Endodermal cell (in vitro differentiated cells): ENCODE results near the gene KTI12. TPM values are rescaled to one million over a fixed set of nuclear protein-coding genes. Genes with fewer than 3 reads are reported as not detected.
A peak's percentile ranks its signal among the peaks of the same experiment; 100 is the strongest.
"Not testable (repeated sequence)": the region's sequence is repeated elsewhere in the genome, so short reads cannot be mapped to it uniquely, and the experiment has no call there.

Source experiments
- DNase-seq: peaks from one replicate; pipeline ENCODE4 v3.0.0-alpha.2; 2017
- H3K27ac ChIP-seq: 2 replicates; pipeline ENCODE4 v1.5.1; 2013; ENCODE audit warnings: mild to moderate bottlenecking, low read depth, low read length, moderate library complexity
- H3K27me3 ChIP-seq: 2 replicates; pipeline ENCODE4 v1.6.1; 2013; ENCODE audit warnings: mild to moderate bottlenecking, low read length, moderate library complexity; ENCODE audit not compliant: insufficient read depth, control insufficient read depth, poor library complexity, severe bottlenecking
- H3K36me3 ChIP-seq: 2 replicates; pipeline ENCODE4 v1.7.0; 2013; ENCODE audit warnings: mild to moderate bottlenecking, low read length, moderate library complexity; ENCODE audit not compliant: control insufficient read depth, insufficient read depth
- H3K4me1 ChIP-seq: one replicate; pipeline ENCODE4 v1.7.0; 2013; ENCODE audit warnings: low read length; ENCODE audit not compliant: control insufficient read depth, insufficient read depth
- H3K4me3 ChIP-seq: 2 replicates; pipeline ENCODE4 v1.5.1; 2013; ENCODE audit warnings: mild to moderate bottlenecking, low read length, moderate library complexity
- H3K9ac ChIP-seq: 2 replicates; pipeline ENCODE4 v1.6.1; 2013; ENCODE audit warnings: mild to moderate bottlenecking, low read length, moderate library complexity; ENCODE audit not compliant: poor library complexity, severe bottlenecking; ENCODE audit errors: extremely low read depth
- H3K9me3 ChIP-seq: 2 replicates; pipeline ENCODE4 v1.6.1; 2013; ENCODE audit warnings: mild to moderate bottlenecking, low read length, moderate library complexity; ENCODE audit not compliant: control insufficient read depth
- H3K27ac Mint-ChIP-seq: 2 replicates; pipeline ENCODE4 v1.8.0; 2020; ENCODE audit warnings: mixed read lengths
- H3K27me3 Mint-ChIP-seq: 2 replicates; pipeline ENCODE4 v1.8.0; 2021; ENCODE audit warnings: mild to moderate bottlenecking, mixed read lengths; ENCODE audit not compliant: insufficient read depth
- H3K36me3 Mint-ChIP-seq: 2 replicates; pipeline ENCODE4 v1.8.0; 2020; ENCODE audit warnings: low read depth, mixed read lengths
- H3K4me1 Mint-ChIP-seq: 2 replicates; pipeline ENCODE4 v1.8.0; 2020; ENCODE audit warnings: mixed read lengths
- H3K4me3 Mint-ChIP-seq: 2 replicates; pipeline ENCODE4 v1.8.0; 2020; ENCODE audit warnings: mild to moderate bottlenecking, moderate library complexity, mixed read lengths
- H3K9me3 Mint-ChIP-seq: 2 replicates; pipeline ENCODE4 v1.8.0; 2020; ENCODE audit warnings: mild to moderate bottlenecking, mixed read lengths
- CTCF ChIP-seq: fragments of 200-600 bp; sonication (generic); conservative IDR thresholded peaks from 2 replicates; pipeline ENCODE4 v1.5.0; 2021; ENCODE audit warnings: antibody characterized with exemption, mild to moderate bottlenecking
- WGBS, 2 experiments: methylation state at CpG; one replicate each; pipeline versions ENCODE4 v1.1.5 to v1.1.7; 2013; ENCODE audit warnings: missing lambda C conversion rate in 2 of 2, mixed read lengths in 1 of 2; ENCODE audit not compliant: insufficient coverage in 1 of 2, insufficient read length in 1 of 2; 5-methylcytosine and 5-hydroxymethylcytosine counted together
- total RNA-seq, 2 donors: library from RNA; stranded (reverse); fragmentation: NEBNext Ultra II Directional in 1 of 2; extraction: Animal tissue kit (Norgen Biotek cat#: 25700) in 1 of 2; gene quantifications; 2 replicates in 1 of 2; 3 replicates in 1 of 2; pipeline ENCODE4 v1.2.1, GENCODE V29; 2021

KTI12 gene
- total RNA-seq, 2 donors from 2014 or later, result 7.3 to 9.2 TPM

GRCh38 chr1:52032124-52032784, 1.4 kb downstream of the KTI12 start:
- Histone ChIP-seq H3K27ac (no peak overlapping the region), H3K9me3 (no peaks in the 10 kb centered on the region), H3K36me3 (peaks cover 28% of the 10 kb centered on the region), H3K4me1 (peaks cover 7% of the 10 kb centered on the region), H3K9ac (peak overlapping the region; percentile 70), H3K27me3 (no peaks in the 10 kb centered on the region), H3K4me3 (peak overlapping the region; percentile 94)
- no peak for DNase-seq
- Mint-ChIP-seq H3K27ac (peak overlapping the region; percentile 94), H3K27me3 (no peaks in the 10 kb centered on the region), H3K36me3 (peaks cover 29% of the 10 kb centered on the region), H3K9me3 (no peaks in the 10 kb centered on the region), H3K4me1 (peaks cover 18% of the 10 kb centered on the region), H3K4me3 (peak overlapping the region; percentile 92)
- no peak for TF ChIP-seq CTCF
- WGBS, 2 experiments, result 65 to 92% methylated on average over 2 to 5 of the region's 5 CpGs

GRCh38 chr1:52028839-52029238, 4.8 kb downstream of the KTI12 start:
- H3K27ac Mint-ChIP-seq, H3K4me1 ChIP-seq, H3K4me3 Mint-ChIP-seq, H3K9me3 Mint-ChIP-seq, H3K27me3 ChIP-seq, H3K27ac ChIP-seq, H3K27me3 Mint-ChIP-seq, H3K9ac ChIP-seq, H3K9me3 ChIP-seq, H3K4me3 ChIP-seq, DNase-seq: not testable (repeated sequence)
- peaks cover 47% of the 10 kb centered on the region for H3K36me3 Mint-ChIP-seq
- H3K36me3 ChIP-seq, result peaks cover 21% of the 10 kb centered on the region
- H3K4me1 Mint-ChIP-seq, result peaks cover 18% of the 10 kb centered on the region
- WGBS, 2 experiments, result 98 to 100% methylated on average over 3 to 5 of the region's 5 CpGs

- no peaks in the 10 kb centered on the region for H3K9me3 ChIP-seq
- H3K27me3 ChIP-seq, result no peaks in the 10 kb centered on the region
- Mint-ChIP-seq H3K27ac (no peak overlapping the region), H3K27me3 (no peaks in the 10 kb centered on the region), H3K36me3 (peaks cover 52% of the 10 kb centered on the region), H3K4me3 (no peak overlapping the region), H3K9me3 (no peaks in the 10 kb centered on the region), H3K4me1 (peaks cover 18% of the 10 kb centered on the region)
- 60 to 90% methylated on average over 1 of the region's 1 CpG for WGBS, 2 experiments
- no peak overlapping the region for H3K9ac ChIP-seq
- no peak for DNase-seq
- peaks cover 26% of the 10 kb centered on the region for H3K36me3 ChIP-seq
- no peak for TF ChIP-seq CTCF
- H3K4me1 ChIP-seq, result peaks cover 7% of the 10 kb centered on the region
- no peak overlapping the region for H3K4me3 ChIP-seq
- no peak overlapping the region for H3K27ac ChIP-seq
Measured at GRCh38 chr1:52028328-52028727, 5.3 kb downstream of the KTI12 start.

- peaks cover 14% of the 10 kb centered on the region for H3K4me1 Mint-ChIP-seq
- 93 to 99% methylated on average over 2 of the region's 2 CpGs for WGBS, 2 experiments
- H3K4me3 Mint-ChIP-seq, result no peak overlapping the region
Measured at GRCh38 chr1:52026278-52026677, 7.3 kb downstream of the KTI12 start.

More at GRCh38 chr1:52026278-52026677, 7.3 kb downstream of the KTI12 start:
- no peak for DNase-seq
- TF ChIP-seq CTCF, result no peak
- H3K27me3 ChIP-seq, result no peaks in the 10 kb centered on the region
- H3K9ac ChIP-seq, result no peak overlapping the region
- H3K4me1 ChIP-seq, result no peaks in the 10 kb centered on the region
- Mint-ChIP-seq H3K9me3 (no peaks in the 10 kb centered on the region), H3K36me3 (peaks cover 53% of the 10 kb centered on the region), H3K27ac (no peak overlapping the region), H3K27me3 (no peaks in the 10 kb centered on the region)
- no peak overlapping the region for H3K27ac ChIP-seq
- H3K36me3 ChIP-seq, result peaks cover 33% of the 10 kb centered on the region
- no peaks in the 10 kb centered on the region for H3K9me3 ChIP-seq
- no peak overlapping the region for H3K4me3 ChIP-seq
